ENCODE data around the gene TCF12.

DNA sequence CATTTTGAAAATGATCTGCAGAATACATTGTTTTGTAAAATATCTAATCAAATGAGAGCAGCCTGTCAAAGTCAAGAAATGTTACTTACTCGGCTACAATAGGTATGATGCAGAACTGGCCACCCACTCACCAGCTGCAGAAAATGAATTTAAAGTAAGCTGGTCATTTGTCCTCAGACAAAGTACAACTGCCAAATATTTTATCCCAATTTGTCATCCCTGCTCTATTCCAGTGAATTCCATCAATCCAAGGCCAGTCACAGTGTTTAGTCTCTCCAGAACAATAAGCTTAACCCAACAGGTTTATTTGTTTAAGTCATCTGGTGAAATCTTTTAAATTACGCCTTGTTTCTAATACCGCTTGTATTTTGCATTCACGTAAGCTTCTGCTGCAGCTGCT is 46.6 kb upstream of the TCF12 start:
- TF ChIP-seq, protein P1, sequence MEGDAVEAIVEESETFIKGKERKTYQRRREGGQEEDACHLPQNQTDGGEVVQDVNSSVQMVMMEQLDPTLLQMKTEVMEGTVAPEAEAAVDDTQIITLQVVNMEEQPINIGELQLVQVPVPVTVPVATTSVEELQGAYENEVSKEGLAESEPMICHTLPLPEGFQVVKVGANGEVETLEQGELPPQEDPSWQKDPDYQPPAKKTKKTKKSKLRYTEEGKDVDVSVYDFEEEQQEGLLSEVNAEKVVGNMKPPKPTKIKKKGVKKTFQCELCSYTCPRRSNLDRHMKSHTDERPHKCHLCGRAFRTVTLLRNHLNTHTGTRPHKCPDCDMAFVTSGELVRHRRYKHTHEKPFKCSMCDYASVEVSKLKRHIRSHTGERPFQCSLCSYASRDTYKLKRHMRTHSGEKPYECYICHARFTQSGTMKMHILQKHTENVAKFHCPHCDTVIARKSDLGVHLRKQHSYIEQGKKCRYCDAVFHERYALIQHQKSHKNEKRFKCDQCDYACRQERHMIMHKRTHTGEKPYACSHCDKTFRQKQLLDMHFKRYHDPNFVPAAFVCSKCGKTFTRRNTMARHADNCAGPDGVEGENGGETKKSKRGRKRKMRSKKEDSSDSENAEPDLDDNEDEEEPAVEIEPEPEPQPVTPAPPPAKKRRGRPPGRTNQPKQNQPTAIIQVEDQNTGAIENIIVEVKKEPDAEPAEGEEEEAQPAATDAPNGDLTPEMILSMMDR (IDR thresholded peaks at IDR 0.05; ENCODE audit: extremely low read depth in 1 of 2, insufficient read depth in 1 of 2, low read depth in 1 of 2, low read length in 2 of 2), result no peak
- TF ChIP-seq POLR2A (IDR thresholded peaks at IDR 0.05; ENCODE audit: low read depth, low read length), result no peak
- no peak for TF ChIP-seq POLR2AphosphoS5 (IDR thresholded peaks at IDR 0.05; ENCODE audit: insufficient read depth, low read depth, low read length)
- no peak for TF ChIP-seq GATA2 (IDR thresholded peaks at IDR 0.05; ENCODE audit: insufficient read depth, insufficient read length, low read depth, low read length)
- TF ChIP-seq, protein P2, sequence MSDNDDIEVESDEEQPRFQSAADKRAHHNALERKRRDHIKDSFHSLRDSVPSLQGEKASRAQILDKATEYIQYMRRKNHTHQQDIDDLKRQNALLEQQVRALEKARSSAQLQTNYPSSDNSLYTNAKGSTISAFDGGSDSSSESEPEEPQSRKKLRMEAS (IDR thresholded peaks at IDR 0.05; ENCODE audit: insufficient read depth, insufficient read length), result no peak
- no peak for TF ChIP-seq MYC (IDR thresholded peaks at IDR 0.05; ENCODE audit: low read depth, low read length)
- TF ChIP-seq EZH2 (IDR thresholded peaks at IDR 0.05; ENCODE audit: borderline replicate concordance, low read depth, low read length, severe bottlenecking), result no peak
- TF ChIP-seq JUN (IDR thresholded peaks at IDR 0.05; ENCODE audit: borderline replicate concordance, insufficient read depth, insufficient read length, low read depth), result no peak
